Coronary artery (tissue), 2 donors: ENCODE results near the gene SPATA16.

Source experiments
- DNase-seq: peaks from one replicate; pipeline ENCODE4 v3.0.0-alpha.2; 2017; ENCODE audit warnings: low spot score
- H3K27ac ChIP-seq, 2 donors: fragments of 200-600 bp; sonication (generic); one replicate each; pipeline ENCODE4 v1.5.1; 2016 to 2019
- H3K4me3 ChIP-seq: fragments of 200-600 bp; sonication (generic); 2 replicates; pipeline ENCODE4 v1.5.1; 2016; ENCODE audit warnings: mild to moderate bottlenecking, moderate library complexity
- CTCF ChIP-seq: fragments of 200-600 bp; sonication (generic); IDR thresholded peaks from one replicate; pipeline ENCODE4 v1.5.1; 2019; ENCODE audit warnings: antibody characterized with exemption

SPATA16 gene

GRCh38 chr3:172856795-172857742 is 284.0 kb downstream of the SPATA16 start:
- Histone ChIP-seq H3K4me3 (no peak overlapping the region), H3K27ac (peak overlapping the region in 1 of 2 donors; percentile 7)
- no peak for DNase-seq
- no peak for TF ChIP-seq CTCF

- Histone ChIP-seq H3K4me3 (no peak overlapping the region), H3K27ac (no peak overlapping the region)
- no peak for DNase-seq
- no peak for TF ChIP-seq CTCF
These were observed 286.0 kb downstream of the SPATA16 start for GRCh38 chr3:172855037-172855436.

GRCh38 chr3:172853921-172854666 is 286.9 kb downstream of the SPATA16 start:
- Histone ChIP-seq H3K4me3 (no peak overlapping the region), H3K27ac (no peak overlapping the region)
- DNase-seq = no peak
- TF ChIP-seq CTCF = no peak

GRCh38 chr3:172853005-172853404 is 288.0 kb downstream of the SPATA16 start:
- DNase-seq = no peak
- H3K27ac ChIP-seq = no peak overlapping the region
- no peak overlapping the region for H3K4me3 ChIP-seq
- TF ChIP-seq CTCF = no peak

- Histone ChIP-seq H3K27ac (no peak overlapping the region), H3K4me3 (no peak overlapping the region)
- no peak for TF ChIP-seq CTCF
- no peak for DNase-seq
These were observed 292.1 kb downstream of the SPATA16 start for GRCh38 chr3:172848910-172849309.

- DNase-seq = no peak
- TF ChIP-seq CTCF = no peak
- Histone ChIP-seq H3K27ac (no peak overlapping the region), H3K4me3 (no peak overlapping the region)
These were observed 293.7 kb downstream of the SPATA16 start for GRCh38 chr3:172847292-172847691.
